Measurements from ENCODE around the gene RNU6-1. TPM values are rescaled to one million over a fixed set of nuclear protein-coding genes. Genes with fewer than 3 reads are reported as not detected.
A peak's percentile ranks its signal among the peaks of the same experiment; 100 is the strongest.

The RNU6-1 gene
- total RNA-seq, 4 donors from 2014 or later = not detected

DNA sequence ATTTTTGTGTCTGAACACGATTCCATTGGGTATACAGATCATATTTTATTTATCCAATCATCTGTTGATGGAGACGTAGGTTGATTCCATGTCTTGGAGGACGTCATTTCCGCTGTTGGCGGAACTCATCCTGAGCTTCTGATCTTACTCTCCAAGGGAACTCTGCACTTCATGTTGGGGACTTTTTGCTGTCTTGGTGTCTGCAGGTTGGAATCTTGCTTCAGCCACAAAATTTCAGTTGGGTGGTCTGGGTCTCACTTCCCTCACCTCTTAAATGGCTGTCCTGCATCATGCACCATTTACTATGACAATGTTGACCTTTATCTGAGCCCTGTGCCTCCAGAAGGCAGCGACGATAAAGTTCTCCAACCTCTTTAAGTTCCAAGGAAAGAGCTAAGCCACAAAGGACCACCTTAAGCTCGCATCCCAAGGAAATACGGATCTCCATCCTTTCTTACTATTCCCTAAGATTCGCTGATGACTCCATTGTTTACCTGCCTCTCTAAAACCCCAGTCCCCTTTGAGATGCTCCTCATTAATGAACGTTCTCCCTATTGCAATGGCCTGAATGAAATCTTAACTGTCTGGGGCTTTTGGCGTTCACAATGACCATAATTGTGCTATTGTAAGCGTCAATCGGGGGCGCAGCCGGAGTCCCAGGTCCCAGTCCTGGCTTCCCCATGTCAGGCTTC lies 23.1 kb upstream of the RNU6-1 start:
- intact Hi-C loops (cut with DNase I; ENCODE audit: low total_unique reads) = loop anchor here (5.0 kb wide), 1 partner anchor 294 kb away; no protein-coding TSS in a partner anchor
- no peak overlapping the region for H3K4me3 ChIP-seq (ENCODE audit: low read depth, poor library complexity, severe bottlenecking)

DNA sequence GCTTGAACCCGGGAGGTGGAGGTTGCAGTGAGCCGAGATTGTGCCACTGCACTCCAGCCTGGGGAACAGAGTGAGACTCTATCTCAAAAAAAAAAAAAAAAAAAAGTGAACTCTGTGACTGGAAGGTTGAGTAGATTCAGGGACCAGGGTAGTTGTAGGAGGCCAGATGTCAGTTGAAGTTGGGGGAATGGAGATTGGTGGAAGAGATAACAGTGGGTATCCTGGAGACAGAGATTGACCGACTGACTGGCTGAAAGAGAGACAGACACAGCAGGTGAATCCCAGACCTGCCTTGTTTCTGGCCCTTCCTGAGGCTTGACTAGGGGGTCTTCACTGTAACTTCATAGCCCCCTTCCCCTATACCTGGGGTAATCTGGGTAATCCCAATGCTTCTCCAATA lies 22.1 kb upstream of the RNU6-1 start:
- WGBS, 2 donors = 89 to 95% methylated on average over 3 of the region's 3 CpGs
- intact Hi-C loops (cut with DNase I; ENCODE audit: low total_unique reads) = loop anchor here (5.0 kb wide), 1 partner anchor 295 kb away; no protein-coding TSS in a partner anchor
- H3K4me3 ChIP-seq (ENCODE audit: low read depth, poor library complexity, severe bottlenecking) = no peak overlapping the region
- DNase-seq (ENCODE audit: low spot score in 2 of 2) = no peak
- no peak for TF ChIP-seq POLR2A (IDR thresholded peaks at IDR 0.05)
- TF ChIP-seq, protein P1, sequence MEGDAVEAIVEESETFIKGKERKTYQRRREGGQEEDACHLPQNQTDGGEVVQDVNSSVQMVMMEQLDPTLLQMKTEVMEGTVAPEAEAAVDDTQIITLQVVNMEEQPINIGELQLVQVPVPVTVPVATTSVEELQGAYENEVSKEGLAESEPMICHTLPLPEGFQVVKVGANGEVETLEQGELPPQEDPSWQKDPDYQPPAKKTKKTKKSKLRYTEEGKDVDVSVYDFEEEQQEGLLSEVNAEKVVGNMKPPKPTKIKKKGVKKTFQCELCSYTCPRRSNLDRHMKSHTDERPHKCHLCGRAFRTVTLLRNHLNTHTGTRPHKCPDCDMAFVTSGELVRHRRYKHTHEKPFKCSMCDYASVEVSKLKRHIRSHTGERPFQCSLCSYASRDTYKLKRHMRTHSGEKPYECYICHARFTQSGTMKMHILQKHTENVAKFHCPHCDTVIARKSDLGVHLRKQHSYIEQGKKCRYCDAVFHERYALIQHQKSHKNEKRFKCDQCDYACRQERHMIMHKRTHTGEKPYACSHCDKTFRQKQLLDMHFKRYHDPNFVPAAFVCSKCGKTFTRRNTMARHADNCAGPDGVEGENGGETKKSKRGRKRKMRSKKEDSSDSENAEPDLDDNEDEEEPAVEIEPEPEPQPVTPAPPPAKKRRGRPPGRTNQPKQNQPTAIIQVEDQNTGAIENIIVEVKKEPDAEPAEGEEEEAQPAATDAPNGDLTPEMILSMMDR (IDR thresholded peaks at IDR 0.05) = no peak

More for the DNA sequence above, 23.1 kb upstream of the RNU6-1 start:
- peak in 1 of 2 donors; percentile 25 for DNase-seq (ENCODE audit: low spot score in 2 of 2)
- TF ChIP-seq, protein P1 (IDR thresholded peaks at IDR 0.05) = no peak
- no peak for TF ChIP-seq POLR2A (IDR thresholded peaks at IDR 0.05)
- WGBS, 2 donors = 62 to 67% methylated on average over 16 of the region's 16 CpGs

DNA sequence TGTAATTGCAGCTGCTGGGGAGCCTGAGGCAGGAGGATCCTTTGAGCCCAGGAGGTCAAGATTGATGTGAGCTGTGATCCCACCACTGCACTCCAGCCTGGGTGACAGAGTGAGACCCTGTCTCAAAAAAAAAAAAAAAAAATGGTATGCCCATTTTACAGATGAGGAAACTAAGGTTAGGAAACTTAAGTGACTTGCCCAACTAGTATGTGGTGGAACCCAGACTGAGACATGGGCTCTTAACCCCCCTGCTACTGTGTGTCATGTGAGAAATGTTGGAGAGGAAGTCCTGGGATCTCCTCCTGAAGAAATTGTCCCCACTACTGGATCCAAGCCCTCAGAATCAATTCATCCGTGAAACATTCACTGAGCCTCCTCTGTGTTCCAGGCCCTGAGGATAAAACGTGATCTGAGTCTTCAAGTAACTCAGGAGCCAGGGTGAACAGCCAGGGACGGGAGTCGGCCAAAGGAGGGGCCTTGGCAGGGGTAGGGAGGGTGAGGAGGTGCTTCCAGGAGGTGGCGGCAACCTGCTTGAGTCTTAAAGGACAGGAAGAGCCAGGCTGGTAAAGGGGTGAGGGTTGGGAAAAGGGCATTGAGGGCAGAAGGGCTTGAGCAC lies 19.6 kb upstream of the RNU6-1 start:
- peak in 1 of 2 donors; percentile 43 for DNase-seq (ENCODE audit: low spot score in 2 of 2)
- no peak overlapping the region for H3K4me3 ChIP-seq (ENCODE audit: low read depth, poor library complexity, severe bottlenecking)
- TF ChIP-seq, protein P1 (IDR thresholded peaks at IDR 0.05) = no peak
- TF ChIP-seq POLR2A (IDR thresholded peaks at IDR 0.05) = no peak
- intact Hi-C loops (cut with DNase I; ENCODE audit: low total_unique reads) = no loop called here
- WGBS, 2 donors = 46% methylated on average over 5 of the region's 5 CpGs

DNA sequence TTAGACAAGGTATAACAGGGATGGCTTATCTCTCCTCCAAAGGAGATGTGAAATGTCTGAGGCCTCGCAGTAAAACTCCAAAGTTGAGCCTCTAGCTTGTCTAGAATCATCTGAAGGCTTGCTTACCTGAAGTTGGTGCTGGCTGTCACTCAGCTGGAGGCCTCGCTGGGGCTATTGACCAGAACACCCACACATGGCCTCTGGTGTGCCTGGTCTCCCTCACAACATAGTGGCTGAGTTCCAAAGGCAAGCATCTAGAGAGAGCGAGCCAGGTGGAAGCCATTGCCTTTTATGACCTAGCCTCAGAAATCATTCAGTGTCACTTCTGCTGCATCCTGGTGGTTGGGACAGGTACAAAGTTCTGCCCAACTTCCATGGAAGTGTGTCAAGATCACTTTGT lies 17.4 kb upstream of the RNU6-1 start:
- peak in 1 of 2 donors; percentile 45 for DNase-seq (ENCODE audit: low spot score in 2 of 2)
- 94 to 100% methylated on average over 3 of the region's 3 CpGs for WGBS, 2 donors
- no peak overlapping the region for H3K4me3 ChIP-seq (ENCODE audit: low read depth, poor library complexity, severe bottlenecking)
- no peak for TF ChIP-seq POLR2A (IDR thresholded peaks at IDR 0.05)
- TF ChIP-seq, protein P1 (IDR thresholded peaks at IDR 0.05) = no peak
- intact Hi-C loops (cut with DNase I; ENCODE audit: low total_unique reads) = no loop called here

DNA sequence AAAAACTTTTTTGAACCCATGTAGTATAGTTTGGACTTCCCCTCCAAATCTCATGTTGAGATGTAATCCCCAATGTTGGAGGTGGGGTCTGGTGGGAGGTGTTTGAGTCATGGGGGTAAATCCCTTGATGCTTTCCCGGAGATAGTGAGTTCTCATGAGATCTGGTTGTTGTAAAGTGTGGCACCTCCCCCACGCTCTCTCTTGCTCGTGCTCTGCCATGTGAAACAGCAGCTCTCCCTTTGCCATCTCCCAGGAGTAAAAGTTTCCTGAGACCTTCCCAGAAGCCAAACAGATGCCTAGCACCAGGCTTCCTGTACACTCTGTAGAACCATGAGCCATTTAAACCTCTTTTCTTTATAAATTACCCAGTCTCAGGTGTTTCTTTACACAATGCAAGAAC lies 16.0 kb upstream of the RNU6-1 start:
- H3K4me3 ChIP-seq (ENCODE audit: low read depth, poor library complexity, severe bottlenecking) = no peak overlapping the region
- intact Hi-C loops (cut with DNase I; ENCODE audit: low total_unique reads) = no loop called here
- WGBS, 2 donors = 71 to 73% methylated on average over 3 of the region's 3 CpGs
- TF ChIP-seq, protein P1 (IDR thresholded peaks at IDR 0.05) = no peak
- TF ChIP-seq POLR2A (IDR thresholded peaks at IDR 0.05) = no peak
- DNase-seq (ENCODE audit: low spot score in 2 of 2) = no peak
